DMS 273 (cell line): Measurements from ENCODE around the gene RHEB.

ENCODE experiments used
- DNase-seq: peaks from one replicate; lab custom pipeline; 2025; ENCODE audit not compliant: unreplicated experiment; lab: John Stamatoyannopoulos, UW

The RHEB gene

DNA sequence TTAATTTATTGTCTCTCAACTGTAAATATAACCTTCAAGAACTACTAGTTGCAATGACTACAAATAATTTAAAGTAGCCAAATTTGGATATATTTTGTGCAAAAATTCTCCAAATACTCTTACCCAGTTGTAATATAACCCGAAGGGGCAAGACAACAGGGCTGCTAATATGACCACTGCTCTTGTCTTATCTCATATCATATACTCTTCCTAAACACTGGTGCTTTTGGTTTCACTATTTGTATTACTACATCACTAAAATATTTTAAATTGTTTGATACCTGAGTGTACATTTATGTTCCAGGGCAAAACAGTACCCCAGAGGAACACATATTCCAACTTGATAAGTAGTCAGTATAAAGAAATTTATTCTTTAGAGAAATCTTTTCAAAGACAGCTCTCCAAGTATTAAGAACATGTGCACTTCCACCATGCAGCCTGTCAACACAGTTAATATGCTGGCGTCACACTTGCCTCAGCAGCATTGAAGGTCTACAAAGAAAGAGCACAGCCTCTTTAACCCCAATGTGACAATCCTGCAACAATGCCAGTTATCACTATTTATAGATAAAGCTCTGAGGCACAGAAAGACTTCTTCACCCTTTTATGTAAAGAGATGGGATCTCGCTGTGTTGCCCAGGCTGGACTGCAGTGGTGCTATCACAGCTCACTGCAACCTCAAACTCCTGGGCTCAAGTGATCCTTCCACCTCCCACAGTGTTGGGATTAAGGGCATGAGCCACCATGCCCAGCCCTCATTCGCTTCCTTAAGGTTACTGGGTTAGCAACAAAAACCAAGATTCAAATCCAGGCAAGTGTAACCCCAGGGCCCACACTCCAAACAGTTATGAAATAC lies 37.8 kb downstream of the RHEB start:
- no peak for DNase-seq

DNA sequence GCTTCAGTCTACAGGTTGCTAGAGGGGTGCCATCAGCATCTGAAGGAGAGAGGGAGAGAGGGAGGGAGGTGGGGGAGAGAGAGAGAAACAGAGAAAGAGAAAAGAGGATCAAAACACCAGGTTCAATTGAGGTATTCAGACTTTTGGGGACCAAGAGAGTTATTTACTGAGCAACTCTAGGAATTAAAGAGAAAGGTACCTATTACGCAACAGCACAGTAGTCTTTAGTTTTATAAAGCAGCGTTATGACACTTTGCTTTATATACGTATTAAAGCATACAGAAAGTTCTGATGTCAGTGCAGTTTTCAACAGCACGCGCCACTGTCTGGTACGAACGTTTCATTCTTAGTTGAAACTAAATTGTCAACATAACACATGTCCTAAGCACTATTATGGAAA lies 41.8 kb downstream of the RHEB start:
- no peak for DNase-seq

DNA sequence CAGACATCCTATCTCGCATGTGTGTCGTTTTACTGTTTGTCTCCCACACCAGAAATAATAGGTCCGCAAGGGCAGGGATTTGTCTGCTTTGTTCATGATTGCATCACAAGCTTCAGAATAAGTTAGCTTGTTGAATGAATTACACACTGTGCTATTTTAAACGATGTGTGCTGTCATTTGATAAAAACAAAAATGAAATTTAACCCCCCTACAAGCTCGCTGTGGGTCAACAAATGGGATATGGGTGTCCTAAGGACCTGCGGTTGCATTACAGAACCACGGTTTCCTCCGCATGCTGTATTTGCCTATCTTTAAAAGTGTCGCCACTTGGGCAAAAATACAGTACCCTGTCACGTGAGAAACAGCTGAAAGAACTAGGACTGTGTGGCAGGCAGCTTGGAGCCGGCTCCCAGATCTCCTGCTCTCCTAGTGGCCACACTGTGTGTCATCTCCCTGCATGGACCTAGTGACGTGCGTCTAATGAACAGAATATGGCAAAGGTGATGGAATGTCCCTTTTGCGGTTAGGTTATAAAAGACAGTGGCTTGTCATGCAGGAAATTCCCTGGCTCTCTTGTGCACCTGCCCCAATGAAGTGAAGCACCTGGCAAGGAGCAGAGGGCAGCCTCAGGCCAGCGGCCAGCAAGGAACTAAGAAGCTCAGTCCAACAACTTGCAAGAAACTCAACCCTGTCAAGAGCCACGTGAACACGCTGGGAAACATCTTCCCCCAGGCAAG lies 46.9 kb downstream of the RHEB start:
- no peak for DNase-seq

DNA sequence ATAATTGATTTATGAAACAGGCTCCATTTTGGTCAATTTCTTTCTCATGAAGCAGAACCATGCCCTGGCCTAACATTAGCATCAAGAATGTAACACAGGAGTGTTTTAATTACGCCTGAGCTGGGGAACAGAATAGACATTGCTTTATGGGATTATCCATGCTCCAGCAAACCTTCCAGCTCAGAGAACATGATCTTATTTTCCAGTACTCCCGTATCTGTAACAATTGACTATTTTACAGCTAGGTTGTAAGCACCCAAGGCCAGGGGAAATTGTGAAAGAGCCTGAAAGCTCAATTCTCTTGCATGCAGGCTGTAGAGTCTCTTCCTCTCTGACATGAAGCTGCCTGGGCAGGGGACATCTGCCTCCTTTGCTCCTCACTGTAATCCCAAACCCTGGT lies 49.0 kb downstream of the RHEB start:
- no peak for DNase-seq

DNA sequence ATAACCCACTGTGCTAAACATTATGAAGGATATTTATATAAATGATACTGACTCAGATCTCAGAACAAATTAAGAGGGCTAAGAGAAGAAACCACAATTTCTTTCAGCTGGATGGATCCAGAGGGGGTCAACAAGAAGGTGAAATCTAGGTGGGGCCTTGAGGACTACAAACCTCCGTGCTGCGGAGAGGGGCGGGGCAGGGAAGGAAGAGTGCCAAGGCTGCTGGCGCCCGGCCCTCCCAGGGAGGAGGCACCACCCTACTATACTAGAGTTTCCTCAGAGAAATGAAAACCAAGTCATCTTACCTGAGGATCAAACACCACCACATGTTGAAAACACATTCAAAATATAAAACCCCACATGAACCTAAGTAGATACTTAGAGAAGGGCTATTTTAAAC lies 50.4 kb downstream of the RHEB start:
- DNase-seq, result no peak

GRCh38 chr7:151468217-151469018 lies 51.3 kb downstream of the RHEB start:
- DNase-seq, result no peak

- DNase-seq, result no peak
These were observed 54.5 kb downstream of the RHEB start for GRCh38 chr7:151465169-151465568.

DNA sequence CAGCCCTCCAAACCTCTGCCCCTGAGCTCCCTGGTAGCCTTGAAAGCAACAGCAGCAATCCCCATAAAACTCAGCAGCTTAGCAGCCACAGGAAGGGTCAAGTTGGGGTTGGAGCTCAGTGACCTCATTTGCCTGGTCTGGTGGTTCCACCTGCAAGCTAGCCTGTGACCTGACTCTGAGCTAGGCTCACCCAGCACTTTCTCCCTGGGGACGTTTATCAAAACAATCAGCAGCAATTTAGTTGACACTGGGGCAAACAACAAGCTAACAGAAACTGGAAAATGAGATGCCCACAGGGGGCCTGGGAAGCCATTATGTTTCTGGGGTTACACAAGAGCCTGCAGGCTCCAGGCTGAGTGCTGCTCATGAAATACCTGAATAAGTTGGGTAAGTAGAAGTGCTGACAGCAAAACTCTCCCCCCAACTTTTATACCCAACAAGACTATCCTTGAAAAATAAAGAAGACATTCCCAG lies 57.4 kb downstream of the RHEB start:
- no peak for DNase-seq

GRCh38 chr7:151461942-151462230 lies 57.8 kb downstream of the RHEB start:
- DNase-seq, result no peak

DNA sequence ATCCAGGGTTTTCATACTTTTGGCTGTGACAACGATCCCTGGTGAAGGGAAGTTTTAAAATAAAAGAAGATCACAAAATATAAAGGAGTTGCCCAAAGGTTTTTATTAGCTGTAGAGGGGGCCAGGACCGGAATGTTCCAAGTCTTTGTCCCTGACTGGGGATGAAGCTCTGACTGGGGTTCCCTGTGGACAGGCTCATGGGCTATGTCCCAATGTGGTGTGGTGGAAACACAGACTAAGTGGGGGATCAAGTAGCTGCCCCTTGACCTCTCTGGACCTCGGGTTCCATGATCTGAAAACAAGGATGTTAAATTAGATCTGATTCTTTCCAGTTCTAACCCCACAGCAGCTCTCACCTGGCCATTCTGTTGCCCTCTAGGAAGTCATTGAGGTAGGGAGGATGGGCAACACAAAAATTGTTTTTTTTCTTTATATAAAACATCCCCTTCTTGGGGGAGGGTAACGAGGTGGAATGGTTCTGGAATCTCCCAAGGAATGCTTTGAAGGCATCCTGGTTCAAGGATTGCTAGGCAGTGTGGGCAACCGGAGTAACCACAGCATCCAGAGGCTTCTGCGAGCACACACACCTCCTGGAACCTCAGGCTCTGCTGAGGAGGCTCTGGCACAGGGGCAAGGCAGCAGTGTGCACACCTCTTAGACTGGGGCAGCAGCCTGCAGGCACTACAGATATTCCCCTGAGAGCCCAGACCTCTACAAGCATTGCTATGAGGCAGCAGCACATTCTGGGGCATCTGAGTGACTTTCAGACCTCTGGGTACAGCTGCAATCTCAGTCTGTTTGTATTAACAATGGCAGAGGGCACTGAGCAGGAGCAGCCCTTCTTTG lies 58.4 kb downstream of the RHEB start:
- DNase-seq, result peak; percentile 45

GRCh38 chr7:151460474-151460855 lies 59.2 kb downstream of the RHEB start:
- peak; percentile 59 for DNase-seq

GRCh38 chr7:151459726-151460473 lies 59.8 kb downstream of the RHEB start:
- DNase-seq, result peak; percentile 92

- no peak for DNase-seq
These were observed 62.2 kb downstream of the RHEB start for GRCh38 chr7:151457534-151457933.

- no peak for DNase-seq
These were observed 62.9 kb downstream of the RHEB start for GRCh38 chr7:151456782-151457181.

GRCh38 chr7:151456276-151456675 lies 63.4 kb downstream of the RHEB start:
- no peak for DNase-seq

DNA sequence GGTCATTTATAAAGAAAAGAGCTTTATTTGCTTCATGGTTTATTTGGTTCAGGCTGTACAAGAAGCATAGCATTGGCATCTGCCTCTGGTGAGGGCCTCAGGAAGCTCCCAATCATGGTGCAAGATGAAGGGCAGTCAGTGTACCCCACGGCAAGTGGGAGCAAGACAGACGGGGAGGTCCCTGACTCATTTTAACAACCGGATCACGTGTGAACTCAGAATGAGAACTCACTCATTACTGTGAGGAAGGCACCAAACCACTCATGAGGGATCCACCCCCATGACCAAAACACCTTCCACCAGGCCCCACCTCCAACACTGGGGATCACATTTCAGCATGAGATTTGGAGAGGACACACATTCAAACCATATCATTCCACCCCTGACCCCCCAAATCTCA lies 64.0 kb downstream of the RHEB start:
- no peak for DNase-seq

DNA sequence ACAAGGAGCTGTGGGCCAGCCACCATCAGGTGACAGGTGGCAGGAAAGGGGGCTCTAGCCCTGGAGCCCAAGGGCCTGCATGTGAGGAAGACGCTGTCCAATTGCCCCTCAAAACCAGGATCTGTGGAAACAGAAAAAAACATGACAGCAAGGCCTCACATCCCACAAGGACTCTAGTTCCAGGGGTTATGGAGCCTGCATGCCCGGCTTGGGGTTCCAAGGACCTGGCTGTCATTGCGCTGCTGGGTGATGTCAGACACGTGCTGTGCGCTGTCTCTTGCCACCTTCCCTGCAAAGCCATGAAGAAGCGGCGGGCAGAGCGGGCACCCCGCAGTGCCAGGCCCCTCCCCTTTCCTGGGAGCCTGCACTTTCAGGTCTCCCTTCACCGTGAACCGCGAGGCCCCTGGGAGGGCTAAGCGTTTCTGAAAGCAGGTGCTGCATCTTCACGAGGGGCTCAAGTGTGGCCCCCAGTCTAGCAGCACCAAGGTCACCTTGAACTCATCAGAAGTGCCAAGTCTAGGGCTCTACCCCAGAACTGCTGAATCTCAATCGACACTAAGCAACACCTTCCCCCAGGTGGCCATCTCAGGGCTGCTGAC lies 64.7 kb downstream of the RHEB start:
- DNase-seq, result no peak

GRCh38 chr7:151454305-151454704 lies 65.4 kb downstream of the RHEB start:
- DNase-seq, result no peak

DNA sequence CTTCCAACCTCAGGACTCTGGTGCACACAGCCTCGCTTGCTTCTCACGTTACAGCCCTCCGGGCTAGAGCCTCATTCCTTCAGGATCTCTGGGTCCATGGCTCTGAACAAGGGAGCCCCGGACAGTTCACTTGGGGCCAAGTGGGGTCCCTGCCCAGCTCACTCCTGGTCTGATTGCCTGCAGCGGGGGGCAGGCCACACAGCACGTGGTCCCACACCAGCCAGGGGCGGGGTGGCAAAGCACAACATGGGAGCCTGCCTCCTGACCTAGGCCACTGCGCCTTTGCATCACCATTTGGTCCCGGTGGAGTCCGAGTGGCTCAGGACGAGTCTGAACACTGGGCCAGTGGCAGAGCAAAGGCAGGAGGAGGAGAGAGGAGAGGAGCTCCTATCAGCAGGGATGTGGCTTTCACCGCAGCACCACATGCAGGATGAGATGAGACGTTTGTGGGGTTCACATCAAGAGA lies 66.3 kb downstream of the RHEB start:
- DNase-seq, result no peak
